GM21737 (cell line): ENCODE measurements around the gene IQGAP3.
A peak's percentile ranks its signal among the peaks of the same experiment; 100 is the strongest.

Experiments used
- ATAC-seq: cut with Tn5 transposase; IDR thresholded peaks from one replicate; pipeline ENCODE4 v1.9.1; 2021; ENCODE audit warnings: mild to moderate bottlenecking, moderate library complexity; ENCODE audit not compliant: unreplicated experiment

IQGAP3 gene

GRCh38 chr1:156486421-156487344 lies 85.7 kb downstream of the IQGAP3 start:
- ATAC-seq = no peak

DNA sequence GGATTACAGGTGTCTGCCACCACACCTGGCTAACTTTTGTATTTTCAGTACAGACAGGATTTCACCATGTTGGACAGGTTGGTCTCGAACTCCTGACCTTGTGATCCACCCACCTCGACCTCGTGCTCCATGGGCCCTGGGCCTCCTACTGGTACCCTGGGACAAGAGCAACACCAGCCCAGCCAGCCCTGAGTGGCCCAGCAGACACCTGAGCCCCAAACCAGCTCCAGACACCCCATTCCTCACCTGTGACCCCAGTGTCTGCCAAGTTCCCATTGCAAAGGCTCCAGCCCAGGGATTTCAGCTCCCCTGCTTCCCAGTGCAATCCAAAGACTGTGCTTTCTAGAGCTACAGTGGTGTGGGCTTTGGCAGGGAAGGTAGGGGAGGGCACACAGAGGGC lies 86.4 kb downstream of the IQGAP3 start:
- ATAC-seq = no peak

DNA sequence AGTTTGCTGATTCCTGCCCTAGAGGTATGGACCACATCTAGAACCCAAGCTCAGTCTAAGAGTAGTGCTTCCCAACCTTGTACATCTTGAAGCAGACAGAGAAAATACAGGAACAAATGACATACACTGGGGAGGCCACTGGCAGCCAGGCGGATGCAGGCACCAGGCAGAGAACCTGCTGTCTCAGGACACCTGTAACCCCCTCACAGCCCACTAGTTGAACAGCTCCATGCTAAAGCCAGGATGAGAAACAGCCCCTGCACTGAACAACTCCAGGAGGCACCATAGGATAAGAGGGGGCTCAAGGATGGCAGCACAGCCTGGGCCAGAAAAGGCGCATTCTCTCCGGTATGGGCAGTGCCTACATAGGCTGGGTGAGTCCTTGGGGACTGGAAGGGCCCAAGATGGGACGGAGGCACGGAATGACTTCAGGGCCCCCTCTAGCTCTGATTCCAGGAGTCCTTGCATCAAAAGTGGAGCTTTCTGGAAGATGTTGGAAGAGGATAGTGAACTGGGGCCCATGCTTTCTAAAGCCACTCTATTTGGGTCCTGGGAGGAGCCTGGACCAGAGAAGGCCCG lies 87.8 kb downstream of the IQGAP3 start:
- no peak for ATAC-seq

- no peak for ATAC-seq
Measured at GRCh38 chr1:156483397-156483796, 89.0 kb downstream of the IQGAP3 start.

DNA sequence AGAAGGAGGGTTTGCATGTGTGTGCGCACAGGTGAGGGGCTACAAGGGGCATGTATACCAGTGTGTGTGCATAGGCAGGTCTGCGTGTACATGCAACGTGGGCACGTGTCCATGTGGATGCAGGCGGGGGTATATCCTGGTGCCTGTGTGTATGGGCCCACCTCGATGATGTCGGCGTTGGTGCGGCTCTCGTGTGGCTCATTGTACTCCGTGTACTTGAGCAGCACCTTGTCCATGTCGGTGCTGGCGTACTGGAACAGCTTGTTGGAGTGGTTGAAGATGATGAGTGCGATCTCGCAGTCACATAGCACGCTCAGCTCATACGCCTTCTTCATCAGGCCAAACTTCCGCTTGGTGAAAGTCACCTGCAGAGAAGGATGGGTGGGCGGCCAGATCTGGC lies 90.1 kb downstream of the IQGAP3 start:
- ATAC-seq = no peak

DNA sequence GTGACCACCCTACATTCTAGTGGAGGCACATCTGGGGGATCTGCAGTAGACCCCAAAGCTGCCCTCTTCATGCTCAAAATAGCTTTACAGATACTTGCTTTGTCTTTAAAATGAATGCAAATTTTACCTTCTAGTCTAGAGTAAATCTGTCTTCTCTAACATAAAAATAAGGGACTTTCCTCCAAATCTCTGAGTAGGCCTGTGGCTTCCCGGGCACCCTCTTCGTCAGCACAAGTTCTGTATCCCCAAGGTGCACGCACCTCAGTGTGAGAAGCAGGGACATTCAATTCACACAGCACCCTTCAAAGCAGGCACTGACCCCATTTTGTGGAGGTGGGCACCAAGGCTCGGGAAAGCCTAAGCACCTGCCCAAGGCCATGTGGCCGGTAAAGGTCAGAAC lies 90.8 kb downstream of the IQGAP3 start:
- ATAC-seq = no peak

DNA sequence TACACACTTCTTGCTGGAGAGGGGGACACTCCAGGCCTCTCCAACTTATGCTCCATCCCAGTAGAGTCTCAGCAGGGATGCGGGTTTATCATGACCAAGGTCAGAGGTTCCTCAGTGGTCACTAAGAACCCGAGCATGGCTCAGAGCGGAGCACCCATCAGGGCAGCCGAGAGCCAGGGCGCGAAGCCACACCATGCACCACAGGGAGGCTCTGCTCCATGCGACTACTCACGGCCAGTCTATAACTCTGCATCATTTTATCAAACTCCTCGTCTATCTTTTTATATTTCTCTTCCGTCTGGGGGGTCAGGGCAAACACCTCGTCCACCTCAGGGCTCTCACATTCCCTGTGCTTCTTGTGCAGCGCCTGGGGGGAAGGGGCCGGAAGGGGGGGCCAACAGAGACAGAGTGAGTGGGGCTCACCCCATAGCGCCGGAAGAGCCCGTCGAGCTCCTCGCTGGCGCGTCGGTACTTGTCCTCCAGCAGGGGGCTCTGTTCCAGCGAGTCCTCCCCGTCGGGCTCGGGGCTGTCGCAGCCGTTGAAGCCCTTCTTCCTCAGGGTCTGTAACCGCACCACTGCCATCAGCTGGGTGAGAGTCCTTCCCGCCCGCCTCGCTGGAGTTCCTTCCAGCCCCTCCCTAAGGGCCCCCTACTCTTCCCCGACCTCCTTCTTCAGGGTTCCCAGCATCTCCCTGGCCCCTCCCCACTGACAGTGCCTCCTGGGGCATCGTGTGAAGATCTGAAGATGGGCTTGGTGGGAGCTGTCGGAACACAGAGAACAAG lies 91.8 kb downstream of the IQGAP3 start:
- peak; percentile 50 for ATAC-seq

GRCh38 chr1:156480016-156480370 lies 92.4 kb downstream of the IQGAP3 start:
- no peak for ATAC-seq

DNA sequence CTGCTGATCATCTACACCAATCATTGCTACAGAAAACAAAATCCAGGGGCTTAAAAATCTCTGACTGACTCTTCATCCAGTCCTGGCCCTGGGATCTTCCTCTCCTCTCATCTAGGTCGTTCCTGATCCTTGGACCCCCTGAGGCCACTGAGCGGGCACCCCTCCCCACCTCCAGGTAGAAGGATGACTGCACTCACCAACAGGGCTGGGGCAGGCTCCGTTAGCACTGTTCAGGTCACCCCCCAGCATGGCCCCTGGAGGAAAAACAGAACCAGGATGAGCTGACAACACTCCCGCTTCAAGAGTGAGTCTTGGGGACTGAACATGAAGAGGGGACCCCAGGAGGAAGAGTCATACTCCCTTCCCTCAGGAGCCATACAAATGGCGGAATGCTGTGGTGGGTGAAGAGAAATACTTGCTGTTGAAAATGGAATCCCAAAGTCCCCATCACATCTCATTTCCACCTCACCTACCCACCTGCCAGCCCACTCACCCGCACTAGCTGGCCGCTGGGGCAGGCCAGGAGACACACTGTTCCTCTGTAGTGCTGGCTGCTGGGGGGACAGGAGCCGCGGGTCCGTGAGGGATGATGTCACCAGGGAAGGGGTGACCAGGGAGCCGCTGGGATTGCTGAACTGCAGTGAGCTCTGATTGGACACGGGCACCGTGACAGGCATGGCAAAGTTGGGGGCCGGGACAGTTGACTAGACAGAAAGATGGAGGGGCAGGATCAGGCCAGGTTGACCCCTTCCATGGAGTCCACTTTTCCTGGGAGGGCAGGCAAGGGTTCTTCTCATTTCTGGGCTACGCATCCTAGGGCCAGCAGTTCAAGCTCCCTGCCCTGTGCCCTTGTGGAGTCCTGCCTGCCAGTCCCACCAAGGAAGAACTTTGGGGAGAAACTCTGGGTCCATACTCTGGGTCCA lies 93.0 kb downstream of the IQGAP3 start:
- ATAC-seq = no peak

DNA sequence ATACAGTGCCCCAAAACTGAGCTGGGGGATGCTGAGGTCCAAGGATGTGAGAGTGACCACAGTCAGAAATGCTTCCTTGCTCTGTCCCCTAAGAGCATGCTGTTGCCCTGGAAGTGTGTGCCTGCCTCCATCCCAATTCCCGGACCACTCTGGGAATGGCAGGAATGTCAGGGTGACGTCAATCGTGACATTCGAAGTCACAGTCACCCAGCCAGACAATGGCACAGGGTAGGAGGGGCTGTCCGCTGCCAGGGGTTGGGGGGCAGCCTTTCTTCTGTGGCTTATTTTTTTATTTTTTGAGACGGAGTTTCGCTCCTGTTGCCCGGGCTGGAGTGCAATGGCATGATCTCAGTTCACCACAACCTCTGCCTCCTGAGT lies 94.1 kb downstream of the IQGAP3 start:
- ATAC-seq = no peak

DNA sequence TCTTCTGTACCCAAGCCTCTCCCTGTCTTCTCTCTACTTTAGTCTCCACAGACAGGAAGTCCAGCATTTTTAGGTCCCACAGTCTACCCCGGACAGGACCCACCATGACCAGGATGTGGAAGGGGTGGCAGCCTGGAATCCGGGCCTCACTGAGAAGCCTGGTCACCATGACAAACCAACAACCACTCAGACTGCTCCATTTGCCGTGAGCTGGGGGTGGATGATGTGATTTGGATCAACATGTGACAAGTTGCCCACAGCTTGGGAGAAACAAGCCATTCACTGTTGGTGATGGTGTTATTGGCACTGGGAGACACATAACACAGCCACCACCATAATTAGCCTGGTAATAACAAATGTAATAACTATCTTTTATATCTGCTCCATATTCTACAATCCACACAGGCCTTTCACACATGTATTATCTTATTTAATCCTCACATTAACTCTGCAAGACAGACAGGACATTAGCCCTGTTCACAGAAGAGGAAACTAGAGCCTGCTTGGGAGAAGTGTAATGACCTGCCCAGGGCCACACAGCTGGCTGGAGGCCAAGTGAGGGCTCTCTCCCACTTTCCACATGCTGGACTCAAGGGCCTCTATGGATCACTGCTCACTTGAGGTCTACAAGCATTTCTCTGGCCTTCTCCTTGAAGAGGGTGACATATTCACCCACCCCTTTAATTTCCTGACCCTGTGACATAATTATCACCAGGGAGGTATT lies 94.7 kb downstream of the IQGAP3 start:
- ATAC-seq = no peak

- ATAC-seq = no peak
Measured at GRCh38 chr1:156476501-156477298, 95.7 kb downstream of the IQGAP3 start.

DNA sequence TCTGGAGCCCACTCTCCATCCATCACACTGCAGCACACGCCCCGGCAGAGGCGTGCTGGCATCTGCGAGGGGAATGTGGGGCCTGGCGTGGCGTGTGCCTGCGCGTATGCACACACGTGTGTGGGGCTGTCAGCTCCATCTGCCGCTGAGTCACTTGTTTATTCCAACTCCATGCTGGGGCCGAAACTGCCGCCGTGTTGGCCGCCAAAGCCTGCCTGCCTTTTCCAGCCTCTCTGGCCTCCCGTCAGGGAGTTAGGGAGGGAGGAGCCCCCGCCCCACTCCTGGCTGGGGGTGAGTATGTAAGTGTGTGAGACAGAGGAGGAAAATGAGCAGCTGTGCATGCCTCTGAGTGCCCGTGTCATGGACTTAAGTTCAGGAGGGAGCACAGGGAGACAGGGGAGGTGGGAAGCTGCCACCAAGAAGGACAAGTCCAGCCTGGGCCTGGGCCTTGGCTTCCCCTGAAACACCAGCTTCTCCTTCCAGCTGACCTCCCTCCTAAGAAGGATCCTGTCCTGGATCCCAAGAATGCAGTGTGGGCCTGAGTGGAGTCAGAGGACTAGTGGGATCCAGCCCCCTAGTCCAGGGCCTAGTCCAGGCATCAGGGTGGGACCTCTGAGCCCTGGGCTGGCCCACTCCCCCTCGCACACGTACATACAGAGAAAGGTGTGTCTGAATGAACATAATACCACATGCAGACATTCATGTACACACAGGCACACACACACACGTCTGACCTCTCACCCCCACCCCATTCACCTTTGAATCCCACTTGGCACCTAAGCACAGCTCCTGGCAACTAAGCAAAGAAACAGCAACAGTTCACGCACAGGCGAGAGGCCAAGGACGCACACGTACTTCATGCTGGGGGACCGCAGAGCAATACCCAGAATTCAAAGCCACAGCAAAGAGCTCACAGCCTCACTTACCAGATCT lies 96.5 kb downstream of the IQGAP3 start:
- no peak for ATAC-seq
